Measurements from ENCODE around the gene RIMBP3B.
"Not testable (repeated sequence)": the region's sequence is repeated elsewhere in the genome, so short reads cannot be mapped to it uniquely, and the experiment has no call there.

Gene RIMBP3B

DNA sequence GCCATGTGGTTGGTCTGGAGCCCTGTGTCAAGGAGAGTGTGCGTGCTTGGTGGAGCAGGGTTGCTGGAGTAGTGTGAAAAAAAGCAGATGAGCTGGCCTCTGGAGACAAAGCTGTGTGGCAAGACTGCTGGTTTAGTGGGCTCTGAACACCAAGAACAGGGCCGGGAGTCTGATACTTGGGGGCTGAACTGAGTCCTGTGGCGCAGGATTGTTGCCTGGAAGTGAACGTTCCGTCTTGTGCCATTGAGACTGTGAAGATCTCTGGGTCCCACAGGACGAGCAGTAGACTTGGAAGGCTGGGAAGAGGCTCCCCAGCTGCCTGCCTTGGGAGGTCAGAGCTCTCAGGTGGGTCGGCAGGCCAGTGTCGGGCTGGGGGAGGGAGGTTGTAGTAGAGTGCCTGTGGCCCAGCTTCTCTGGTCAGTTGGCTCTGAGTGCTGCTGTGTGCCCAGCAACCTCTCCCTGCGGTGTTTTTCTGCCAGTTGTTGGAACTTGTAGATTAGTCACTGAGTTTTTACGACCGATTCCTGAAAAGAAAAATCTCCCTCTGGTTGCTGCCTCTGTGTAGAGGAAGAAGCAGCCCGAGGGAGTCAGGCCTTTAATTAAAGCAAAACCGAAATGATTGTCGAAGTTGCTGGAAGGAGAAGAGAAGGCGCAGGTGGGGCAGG lies 35.6 kb downstream of the RIMBP3B start:
- not testable (repeated sequence) for DNase-seq

DNA sequence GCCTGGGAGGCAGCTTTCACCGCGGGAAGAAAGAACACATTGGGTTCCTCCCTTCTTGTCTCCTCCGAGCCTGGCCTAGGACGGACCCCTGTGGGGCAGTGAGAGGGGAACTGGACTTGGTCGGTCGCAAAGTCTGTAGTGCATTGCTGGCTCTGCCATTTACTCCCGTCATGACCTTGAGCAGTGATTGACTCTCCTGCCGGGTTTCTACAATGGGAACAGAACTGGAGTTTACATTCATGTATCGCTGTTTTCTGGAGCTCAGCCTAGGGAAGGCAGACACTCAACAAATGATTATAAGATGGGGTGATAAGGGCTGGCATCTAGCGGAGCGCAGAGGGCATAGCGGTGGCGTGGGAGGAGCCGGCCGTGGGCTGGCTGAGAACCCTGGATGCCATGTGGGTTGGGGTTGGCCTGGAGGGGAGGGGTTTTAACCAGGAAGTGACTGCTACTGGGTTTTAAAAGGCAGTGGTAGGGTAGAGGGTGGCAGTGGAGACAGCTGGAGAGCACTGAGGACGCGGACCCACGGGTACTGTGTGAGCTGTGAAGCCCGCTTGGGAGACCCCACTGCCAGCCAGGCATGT lies 36.7 kb downstream of the RIMBP3B start:
- not testable (repeated sequence) for DNase-seq

DNA sequence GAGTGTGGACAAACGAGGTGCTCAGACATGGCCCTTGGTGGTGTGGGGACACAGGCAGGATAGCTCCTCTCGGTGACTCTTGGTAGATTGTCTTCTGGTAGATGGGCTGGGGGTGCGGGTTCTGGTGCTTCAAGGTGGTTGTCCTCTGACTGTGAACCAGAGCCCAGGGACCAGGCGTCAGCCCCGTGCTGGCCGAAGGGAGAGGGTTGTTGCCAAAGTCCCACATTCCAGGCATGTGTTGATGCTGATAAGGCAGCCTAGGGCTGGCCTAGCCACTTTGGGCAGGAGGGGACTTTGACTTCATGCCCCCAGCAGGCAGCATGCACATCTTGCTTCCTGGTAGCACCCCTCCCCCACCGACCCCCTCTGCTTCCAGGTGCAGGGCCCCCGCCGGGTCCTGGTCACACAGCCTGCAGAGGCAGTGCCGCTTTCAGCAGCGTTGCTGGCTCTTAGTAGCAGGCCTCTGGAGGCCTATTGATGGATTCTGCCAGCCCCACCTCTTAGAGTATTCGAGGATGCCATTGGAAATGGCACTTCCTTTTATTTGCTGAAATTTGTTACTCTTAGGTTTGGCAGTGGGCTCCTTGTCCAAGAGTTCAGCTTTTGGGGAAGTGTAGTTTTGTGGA lies 40.6 kb downstream of the RIMBP3B start:
- not testable (repeated sequence) for DNase-seq

DNA sequence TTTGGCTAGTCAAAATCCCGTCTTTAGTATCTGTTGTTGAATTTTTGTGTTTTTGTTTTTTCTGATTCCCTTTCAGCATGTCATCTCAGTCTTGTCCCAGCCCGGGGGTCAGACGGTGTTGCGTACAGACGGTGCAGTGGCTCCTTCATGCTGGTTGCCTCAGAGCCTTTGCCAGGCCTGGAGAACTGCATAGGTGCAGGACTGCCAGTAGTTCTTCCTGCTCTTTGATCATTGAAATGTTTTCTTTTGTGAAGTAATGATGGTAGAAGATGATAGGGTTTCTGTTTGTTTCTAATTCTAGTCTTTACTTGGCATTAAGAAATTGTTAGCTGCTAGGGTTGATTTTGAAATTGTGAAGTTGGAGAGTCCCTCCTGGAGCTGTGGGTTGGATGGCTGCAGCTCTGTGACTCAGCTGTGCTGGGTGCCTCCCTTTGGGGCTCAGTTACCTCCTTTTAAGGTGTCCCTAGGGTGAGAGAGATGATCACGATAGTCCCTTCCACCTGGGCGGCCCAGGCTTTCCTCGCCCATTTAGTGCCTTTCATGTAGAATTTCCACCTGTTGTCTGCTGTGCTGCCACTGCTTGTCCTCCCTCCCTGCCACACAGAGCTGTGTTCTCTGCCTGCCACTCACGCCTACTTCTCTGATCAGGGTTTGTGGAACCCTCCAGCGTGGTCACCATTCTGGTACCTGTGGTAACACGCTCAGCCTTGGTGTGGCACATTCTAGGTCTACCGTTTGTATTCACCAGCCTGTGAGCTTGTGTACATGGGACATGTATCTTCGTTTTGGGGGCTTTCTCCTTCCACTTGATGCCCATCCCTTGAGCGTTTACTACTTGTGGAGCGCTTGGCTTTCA lies 51.1 kb downstream of the RIMBP3B start:
- not testable (repeated sequence) for DNase-seq

DNA sequence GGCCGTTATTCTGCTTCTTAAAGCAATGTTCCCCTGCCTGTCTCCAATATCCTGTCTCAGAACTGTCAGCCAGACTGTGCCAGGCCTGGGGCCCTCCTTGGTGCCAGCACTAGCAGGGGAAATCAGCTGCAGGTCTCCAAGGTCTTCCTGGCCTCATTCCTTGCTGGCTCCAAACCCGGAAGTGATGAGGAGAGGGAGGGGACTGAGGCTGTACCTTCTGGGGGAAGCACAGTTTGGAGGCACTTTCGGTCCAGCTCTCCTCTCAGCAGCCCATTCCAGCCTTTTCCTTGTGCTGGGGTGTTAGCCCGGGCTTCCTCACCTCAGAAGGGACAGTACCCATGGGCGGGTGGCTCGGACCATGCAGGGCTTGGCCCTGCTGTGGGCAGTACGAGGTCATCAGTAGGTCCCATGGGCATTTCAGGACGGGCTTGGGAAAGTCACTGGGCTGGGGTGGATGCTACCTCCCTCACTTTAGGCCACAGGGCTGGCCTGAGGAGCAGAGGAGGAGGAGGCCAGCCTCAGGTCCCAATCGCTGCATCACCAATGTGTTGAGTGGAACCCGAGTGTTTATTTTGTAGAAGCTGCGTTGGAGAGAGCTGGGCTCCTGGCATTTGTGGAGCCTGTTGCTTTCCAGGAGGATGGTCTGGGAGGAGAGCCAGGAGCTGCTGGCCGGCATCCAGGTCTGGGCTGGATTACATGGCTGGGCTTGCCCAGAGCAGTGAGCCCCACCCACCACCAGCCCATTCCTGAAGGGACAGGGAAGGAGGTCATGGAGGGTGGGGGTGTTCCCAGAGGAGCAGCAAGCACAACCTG lies 52.7 kb downstream of the RIMBP3B start:
- DNase-seq = not testable (repeated sequence)

DNA sequence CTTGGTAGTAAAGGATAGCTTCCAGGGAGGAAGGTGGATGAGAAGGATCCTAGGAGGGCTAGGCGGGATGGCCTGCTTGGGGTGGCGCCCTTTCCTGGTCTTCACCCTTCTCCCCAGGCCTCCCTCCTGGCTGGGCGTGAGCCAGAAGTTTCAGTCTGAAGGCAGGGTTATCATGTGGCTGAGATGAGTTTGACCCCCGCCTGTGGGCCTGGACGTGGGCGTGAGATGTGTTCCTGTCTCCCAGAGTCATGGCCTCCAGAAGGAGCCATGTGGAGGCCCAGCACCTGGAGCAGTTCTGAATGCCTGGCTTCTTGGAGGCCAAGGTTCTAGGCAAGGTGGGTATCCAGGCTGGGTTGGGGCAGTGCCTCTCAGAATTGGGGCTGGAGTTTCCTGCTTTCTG lies 54.5 kb downstream of the RIMBP3B start:
- DNase-seq = not testable (repeated sequence)
